IMR-90 (cell line): ENCODE data around the gene UXS1. TPM values are rescaled to one million over a fixed set of nuclear protein-coding genes. Genes with fewer than 3 reads are reported as not detected.

ENCODE experiments used
- ATAC-seq: fragments of 200-7000 bp; cut with Tn5 transposase; 2 replicates; pipeline ENCODE4 v1.9.1; 2020; ENCODE audit warnings: low read depth, mild to moderate bottlenecking, moderate library complexity
- BruUV-seq: library from RNA; stranded (reverse); fragments of 400-500 nt; replicated peaks from 2 replicates; lab custom pipeline; 2021; lab: Mats Ljungman, UMichigan
- CTCF ChIA-PET: fragments of 300-600 bp; formaldehyde crosslinking; extraction: SDS; loops from one replicate; lab custom pipeline; 2021; ENCODE audit warnings: antibody characterized with exemption; lab: Yijun Ruan, JAX
- POLR2A ChIA-PET: fragments of 300-600 bp; sonication (Branson Sonifier 250); formaldehyde crosslinking; loops from one replicate; lab custom pipeline; 2022; ENCODE audit warnings: antibody characterized with exemption; ENCODE audit not compliant: unreplicated experiment; lab: Charles Lee
- DNase-seq: peaks from one replicate; pipeline ENCODE4 v3.0.0; 2013
- H2AFZ ChIP-seq: replicated peaks from 2 replicates; pipeline ENCODE3; 2013; ENCODE audit warnings: low read length, mild to moderate bottlenecking; ENCODE audit not compliant: poor library complexity
- H2AK5ac ChIP-seq: 2 replicates; pipeline ENCODE4 v1.6.1; 2013; ENCODE audit warnings: low read depth, low read length, inconsistent platforms
- H2AK9ac ChIP-seq: replicated peaks from 2 replicates; pipeline ENCODE3; 2013; ENCODE audit warnings: mild to moderate bottlenecking, low read depth, low read length, moderate library complexity; ENCODE audit not compliant: poor library complexity
- H2BK120ac ChIP-seq: 2 replicates; pipeline ENCODE4 v1.6.1; 2013; ENCODE audit warnings: low read depth, low read length, inconsistent platforms
- H2BK15ac ChIP-seq: 3 replicates; pipeline ENCODE4 v1.6.1; 2013; ENCODE audit warnings: low read depth, low read length, inconsistent platforms
- H2BK20ac ChIP-seq: 2 replicates; pipeline ENCODE4 v1.6.1; 2013; ENCODE audit warnings: low read depth, mild to moderate bottlenecking, inconsistent platforms, low read length, moderate library complexity
- H2BK5ac ChIP-seq: 2 replicates; pipeline ENCODE4 v1.6.1; 2013; ENCODE audit warnings: mild to moderate bottlenecking, low read depth, low read length, inconsistent platforms; ENCODE audit not compliant: poor library complexity, severe bottlenecking
- H3K14ac ChIP-seq: replicated peaks from 2 replicates; pipeline ENCODE4 v1.6.1; 2013; ENCODE audit warnings: low read depth, low read length, inconsistent platforms
- H3K18ac ChIP-seq: 2 replicates; pipeline ENCODE4 v1.6.1; 2013; ENCODE audit warnings: low read depth, low read length, control low read depth
- H3K23ac ChIP-seq: 2 replicates; pipeline ENCODE4 v1.6.1; 2013; ENCODE audit warnings: low read depth, low read length, inconsistent platforms
- H3K27ac ChIP-seq: 2 replicates; pipeline ENCODE4 v1.5.1; 2013; ENCODE audit warnings: mild to moderate bottlenecking, control low read depth, low read length; ENCODE audit not compliant: insufficient read depth
- H3K27me3 ChIP-seq: 2 replicates; pipeline ENCODE4 v1.6.1; 2013; ENCODE audit warnings: low read length; ENCODE audit not compliant: control insufficient read depth, insufficient read depth
- H3K36me3 ChIP-seq: 2 replicates; pipeline ENCODE4 v1.6.1; 2013; ENCODE audit warnings: low read length, mixed read lengths; ENCODE audit not compliant: control insufficient read depth, insufficient read depth
- H3K4ac ChIP-seq: 2 replicates; pipeline ENCODE4 v1.6.1; 2013; ENCODE audit warnings: low read depth, low read length, inconsistent platforms
- H3K4me1 ChIP-seq: 2 replicates; pipeline ENCODE4 v1.6.1; 2013; ENCODE audit warnings: low read length, mixed read lengths; ENCODE audit not compliant: control insufficient read depth, insufficient read depth
- H3K4me2 ChIP-seq: 2 replicates; pipeline ENCODE4 v1.6.1; 2013; ENCODE audit warnings: low read depth, mild to moderate bottlenecking, control low read depth, low read length, moderate library complexity
- H3K4me3 ChIP-seq: 2 replicates; pipeline ENCODE4 v1.5.1; 2013; ENCODE audit warnings: low read depth, mild to moderate bottlenecking, control low read depth, low read length, moderate library complexity; ENCODE audit not compliant: insufficient read depth
- H3K56ac ChIP-seq: 2 replicates; pipeline ENCODE4 v1.6.1; 2013; ENCODE audit warnings: low read length, inconsistent platforms; ENCODE audit not compliant: insufficient read depth; ENCODE audit errors: extremely low read depth
- H3K79me1 ChIP-seq, 2 experiments: 2 replicates each; pipeline ENCODE4 v1.6.1; 2013; ENCODE audit warnings: low read length in 2 of 2, inconsistent platforms in 1 of 2, low read depth in 1 of 2
- H3K9ac ChIP-seq: 2 replicates; pipeline ENCODE4 v1.6.1; 2013; ENCODE audit warnings: low read depth, low read length, control low read depth
- H3K9me1 ChIP-seq: 2 replicates; pipeline ENCODE4 v1.6.1; 2013; ENCODE audit warnings: low read length, inconsistent platforms; ENCODE audit not compliant: insufficient read depth
- H3K9me3 ChIP-seq: 2 replicates; pipeline ENCODE4 v1.6.1; 2013; ENCODE audit warnings: low read length; ENCODE audit not compliant: control insufficient read depth, insufficient read depth
- H4K20me1 ChIP-seq: 2 replicates; pipeline ENCODE4 v1.6.1; 2013; ENCODE audit warnings: low read length, inconsistent platforms; ENCODE audit not compliant: insufficient read depth
- H4K5ac ChIP-seq: 2 replicates; pipeline ENCODE4 v1.6.1; 2013; ENCODE audit warnings: mild to moderate bottlenecking, low read depth, low read length, control low read depth
- H4K8ac ChIP-seq, 2 experiments: 2 replicates each; pipeline ENCODE4 v1.6.1; 2013; ENCODE audit warnings: low read depth in 2 of 2, low read length in 2 of 2, control low read depth in 1 of 2, inconsistent platforms in 1 of 2
- H4K91ac ChIP-seq: 2 replicates; pipeline ENCODE4 v1.6.1; 2013; ENCODE audit warnings: low read depth, low read length, inconsistent platforms; ENCODE audit not compliant: insufficient read depth
- CHD1 ChIP-seq: IDR thresholded peaks from 2 replicates; pipeline ENCODE4 v1.6.1; 2012; ENCODE audit warnings: low read depth, low read length, improper control_type of control experiment
- MXI1 ChIP-seq: IDR thresholded peaks from 2 replicates; pipeline ENCODE4 v1.6.1; 2012; ENCODE audit warnings: low read depth, mild to moderate bottlenecking, low read length, moderate library complexity, borderline replicate concordance
- POLR2A ChIP-seq: IDR thresholded peaks from 2 replicates; pipeline ENCODE4 v1.6.1; 2012; ENCODE audit warnings: mild to moderate bottlenecking, low read depth, low read length
- RCOR1 ChIP-seq: IDR thresholded peaks from 2 replicates; pipeline ENCODE4 v1.6.1; 2012; ENCODE audit warnings: mild to moderate bottlenecking, low read length, improper control_type of control experiment; ENCODE audit not compliant: insufficient replicate concordance
- WGBS, 2 experiments: methylation state at CpG; one replicate each; pipeline versions ENCODE4 v1.1.5 to v1.1.7; 2013; ENCODE audit warnings: missing lambda C conversion rate in 2 of 2; ENCODE audit not compliant: insufficient read length in 1 of 2; ENCODE audit errors: extremely low coverage in 2 of 2; 5-methylcytosine and 5-hydroxymethylcytosine counted together
- dilution Hi-C: fragments of 300-500 bp; cut with HindIII; formaldehyde crosslinking; loops from one replicate; pipeline ENCODE4 v1.14.3; 2018; ENCODE audit warnings: low sequenced_read_pairs; ENCODE audit not compliant: unreplicated experiment
- in situ Hi-C: fragments of 300-500 bp; cut with MboI; formaldehyde crosslinking; loops from 3 replicates; pipeline ENCODE4 v1.14.3; 2019; ENCODE audit warnings: low sequenced_read_pairs, inconsistent platforms, mixed read lengths
- intact Hi-C: fragments of 100-400 bp; cut with micrococcal nuclease; formaldehyde crosslinking; loops from 2 replicates; pipeline ENCODE4 v1.10.0; 2022
- polyA plus RNA-seq, 3 experiments: library from polyadenylated mRNA; depleted of rRNA; stranded (reverse); fragments of >200 nt; gene quantifications; 2 replicates each; pipeline ENCODE4 v1.2.3, GENCODE V29; 2012; ENCODE audit warnings: low replicate concordance in 1 of 3
- total RNA-seq: library from RNA; depleted of rRNA; stranded (reverse); fragments of >200 nt; gene quantifications from 2 replicates; pipeline ENCODE4 v1.2.3, GENCODE V29; 2012
- TF ChIP-seq, protein P1 (sequence below): fragments of 150-350 bp; IDR thresholded peaks from 2 replicates; pipeline ENCODE4 v1.6.1; 2016; ENCODE audit warnings: low read depth, mild to moderate bottlenecking, low read length, moderate library complexity, borderline replicate concordance
- TF ChIP-seq, protein P2 (sequence below): conservative IDR thresholded peaks from 2 replicates; pipeline ENCODE4 v1.5.1; 2012; ENCODE audit warnings: mild to moderate bottlenecking, low read depth, low read length, improper control_type of control experiment

UXS1 gene
- total and polyA plus RNA-seq, 2 of the 4 experiments (the other 2 are of a cell fraction), result 33.7 to 54.3 TPM

DNA sequence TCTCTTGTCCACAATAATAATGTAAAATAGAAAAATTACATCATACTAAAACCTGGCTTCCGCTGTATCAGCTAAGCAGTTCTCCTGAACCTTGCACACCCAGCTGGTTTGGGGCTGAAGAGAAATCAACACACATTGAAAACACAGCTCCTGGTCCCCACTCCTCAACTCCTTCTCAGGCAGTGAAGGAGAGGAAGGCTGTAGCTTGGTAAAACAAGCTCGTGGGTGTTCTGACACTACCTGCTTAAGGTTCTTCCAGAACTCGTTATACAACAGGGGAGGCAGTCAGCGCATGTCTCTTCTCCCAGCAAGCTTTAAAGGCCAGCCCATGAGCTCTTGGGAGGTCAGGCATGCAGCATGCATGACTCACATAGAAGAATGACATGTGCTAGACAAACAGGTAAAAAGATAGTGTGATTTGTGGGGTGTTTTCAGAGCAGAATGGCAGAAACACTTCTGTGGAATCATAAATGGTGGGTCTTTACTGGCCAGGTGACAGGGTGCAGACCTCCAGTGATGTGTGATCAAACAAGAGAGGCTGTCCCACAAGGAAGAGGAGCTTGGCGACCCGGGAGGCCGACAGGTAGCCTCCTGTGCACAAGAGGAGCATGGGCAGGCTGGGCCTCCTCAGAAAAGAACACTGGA lies 69.1 kb downstream of the UXS1 start:
- H2BK20ac ChIP-seq, result no peak overlapping the region
- H3K4me3 ChIP-seq, result no peak overlapping the region
- no peak overlapping the region for H2BK15ac ChIP-seq
- ATAC-seq, result no peak
- no peaks in the 10 kb centered on the region for H4K20me1 ChIP-seq
- peaks cover 6% of the 10 kb centered on the region; the same call in 1 of the 2 replicates for H3K4me1 ChIP-seq
- H3K9me1 ChIP-seq, result peaks cover 8% of the 10 kb centered on the region
- 100% methylated on average over 3 of the region's 7 CpGs; no CpG with 5 or more reads in 1 of the 2 experiments for WGBS, 2 experiments
- ChIA-PET POLR2A (no interaction called here), CTCF (no interaction called here)
- no peak overlapping the region for H3K18ac ChIP-seq
- no peak overlapping the region for H3K23ac ChIP-seq
- H3K4me2 ChIP-seq, result no peak overlapping the region
- H3K79me1 ChIP-seq, result peaks cover 6 to 9% of the 10 kb centered on the region in 2 experiments
- in situ Hi-C loops (no loop called here), dilution Hi-C loops (no loop called here), intact Hi-C loops (loop anchor here (5.0 kb wide), 1 partner anchor 67 kb away; the partner anchor contains the start of gene UXS1)
- H3K56ac ChIP-seq, result no peak overlapping the region
- no peak overlapping the region for H3K9ac ChIP-seq
- no peak overlapping the region for H3K27ac ChIP-seq
- no peak overlapping the region for H2AK9ac ChIP-seq
- H4K8ac ChIP-seq, result no peak overlapping the region
- peaks cover 22% of the 10 kb centered on the region for H3K36me3 ChIP-seq
- DNase-seq, result no peak
- H2AFZ ChIP-seq, result no peak overlapping the region
- no peak overlapping the region for H3K14ac ChIP-seq
- H2BK5ac ChIP-seq, result no peak overlapping the region
- no peak overlapping the region for H2BK120ac ChIP-seq
- no peak overlapping the region for H3K4ac ChIP-seq
- H3K27me3 ChIP-seq, result no peaks in the 10 kb centered on the region
- no TSS peak for BruUV-seq
- no peak overlapping the region for H4K91ac ChIP-seq
- H4K5ac ChIP-seq, result no peak overlapping the region
- no peak overlapping the region for H2AK5ac ChIP-seq
- no peaks in the 10 kb centered on the region for H3K9me3 ChIP-seq
- TF ChIP-seq POLR2A, result no peak
- TF ChIP-seq MXI1, result no peak
- TF ChIP-seq, protein P1, sequence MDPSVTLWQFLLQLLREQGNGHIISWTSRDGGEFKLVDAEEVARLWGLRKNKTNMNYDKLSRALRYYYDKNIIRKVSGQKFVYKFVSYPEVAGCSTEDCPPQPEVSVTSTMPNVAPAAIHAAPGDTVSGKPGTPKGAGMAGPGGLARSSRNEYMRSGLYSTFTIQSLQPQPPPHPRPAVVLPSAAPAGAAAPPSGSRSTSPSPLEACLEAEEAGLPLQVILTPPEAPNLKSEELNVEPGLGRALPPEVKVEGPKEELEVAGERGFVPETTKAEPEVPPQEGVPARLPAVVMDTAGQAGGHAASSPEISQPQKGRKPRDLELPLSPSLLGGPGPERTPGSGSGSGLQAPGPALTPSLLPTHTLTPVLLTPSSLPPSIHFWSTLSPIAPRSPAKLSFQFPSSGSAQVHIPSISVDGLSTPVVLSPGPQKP, result no peak
- TF ChIP-seq RCOR1, result no peak
- TF ChIP-seq, protein P2, sequence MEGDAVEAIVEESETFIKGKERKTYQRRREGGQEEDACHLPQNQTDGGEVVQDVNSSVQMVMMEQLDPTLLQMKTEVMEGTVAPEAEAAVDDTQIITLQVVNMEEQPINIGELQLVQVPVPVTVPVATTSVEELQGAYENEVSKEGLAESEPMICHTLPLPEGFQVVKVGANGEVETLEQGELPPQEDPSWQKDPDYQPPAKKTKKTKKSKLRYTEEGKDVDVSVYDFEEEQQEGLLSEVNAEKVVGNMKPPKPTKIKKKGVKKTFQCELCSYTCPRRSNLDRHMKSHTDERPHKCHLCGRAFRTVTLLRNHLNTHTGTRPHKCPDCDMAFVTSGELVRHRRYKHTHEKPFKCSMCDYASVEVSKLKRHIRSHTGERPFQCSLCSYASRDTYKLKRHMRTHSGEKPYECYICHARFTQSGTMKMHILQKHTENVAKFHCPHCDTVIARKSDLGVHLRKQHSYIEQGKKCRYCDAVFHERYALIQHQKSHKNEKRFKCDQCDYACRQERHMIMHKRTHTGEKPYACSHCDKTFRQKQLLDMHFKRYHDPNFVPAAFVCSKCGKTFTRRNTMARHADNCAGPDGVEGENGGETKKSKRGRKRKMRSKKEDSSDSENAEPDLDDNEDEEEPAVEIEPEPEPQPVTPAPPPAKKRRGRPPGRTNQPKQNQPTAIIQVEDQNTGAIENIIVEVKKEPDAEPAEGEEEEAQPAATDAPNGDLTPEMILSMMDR, result no peak
- TF ChIP-seq CHD1, result no peak
